Mesenchymal stem cell (in vitro differentiated cells and primary cell): ENCODE data around the gene TIMM29.

ENCODE experiments used
- DNase-seq: peaks from one replicate; pipeline ENCODE4 v3.0.0-alpha.2; 2013
- H2AFZ ChIP-seq: one replicate; pipeline ENCODE4 v1.6.1; 2013; ENCODE audit warnings: low read depth, mild to moderate bottlenecking, control low read depth, inconsistent platforms, low read length, moderate library complexity
- H2AK5ac ChIP-seq: 2 replicates; pipeline ENCODE4 v1.6.1; 2013; ENCODE audit warnings: low read length, moderate library complexity, mild to moderate bottlenecking, inconsistent platforms; ENCODE audit not compliant: severe bottlenecking
- H2BK120ac ChIP-seq: one replicate; pipeline ENCODE4 v1.6.1; 2013; ENCODE audit warnings: low read depth, mild to moderate bottlenecking, inconsistent platforms, low read length, moderate library complexity
- H2BK12ac ChIP-seq, 2 experiments: one replicate each; pipeline ENCODE4 v1.6.1; 2013; ENCODE audit warnings: inconsistent platforms in 2 of 2, low read length in 2 of 2, mild to moderate bottlenecking in 2 of 2, moderate library complexity in 2 of 2, control low read depth in 1 of 2
- H2BK15ac ChIP-seq: one replicate; pipeline ENCODE4 v1.6.1; 2013; ENCODE audit warnings: mild to moderate bottlenecking, low read depth, inconsistent platforms; ENCODE audit not compliant: poor library complexity, severe bottlenecking
- H2BK5ac ChIP-seq: 2 replicates; pipeline ENCODE4 v1.6.1; 2013; ENCODE audit warnings: low read depth, mild to moderate bottlenecking, low read length, control low read depth, inconsistent platforms; ENCODE audit not compliant: poor library complexity, severe bottlenecking
- H3K14ac ChIP-seq, 2 experiments: one replicate each; pipeline ENCODE4 v1.6.1; 2013; ENCODE audit warnings: inconsistent platforms in 2 of 2, low read length in 2 of 2, control low read depth in 1 of 2, mild to moderate bottlenecking in 1 of 2, moderate library complexity in 1 of 2
- H3K18ac ChIP-seq, 2 experiments: one replicate each; pipeline ENCODE4 v1.6.1; 2013; ENCODE audit warnings: inconsistent platforms in 2 of 2, low read length in 2 of 2, control low read depth in 1 of 2, low read depth in 1 of 2, mild to moderate bottlenecking in 1 of 2
- H3K23ac ChIP-seq, 2 experiments: one replicate each; pipeline ENCODE4 v1.6.1; 2013; ENCODE audit warnings: inconsistent platforms in 2 of 2, low read length in 2 of 2, mild to moderate bottlenecking in 2 of 2, moderate library complexity in 2 of 2, control low read depth in 1 of 2
- H3K27ac ChIP-seq: 2 replicates; pipeline ENCODE4 v1.5.1; 2013; ENCODE audit warnings: mild to moderate bottlenecking, moderate library complexity, low read length, control low read depth, inconsistent platforms; ENCODE audit not compliant: poor library complexity, severe bottlenecking
- H3K27me3 ChIP-seq, 2 experiments: 2 replicates each; pipeline versions ENCODE4 v1.6.1 to v1.7.0; 2013; ENCODE audit warnings: low read length in 2 of 2, mild to moderate bottlenecking in 2 of 2, moderate library complexity in 2 of 2, control low read depth in 1 of 2, inconsistent platforms in 1 of 2; ENCODE audit not compliant: control insufficient read depth in 1 of 2, insufficient read depth in 1 of 2
- H3K36me3 ChIP-seq, 2 experiments: 2 replicates each; pipeline versions ENCODE4 v1.6.1 to v1.7.0; 2013; ENCODE audit warnings: low read length in 2 of 2, control low read depth in 1 of 2, inconsistent platforms in 1 of 2, low read depth in 1 of 2, mild to moderate bottlenecking in 1 of 2; ENCODE audit not compliant: insufficient read depth in 2 of 2, control insufficient read depth in 1 of 2
- H3K4ac ChIP-seq, 2 experiments: one replicate each; pipeline ENCODE4 v1.6.1; 2013; ENCODE audit warnings: inconsistent platforms in 2 of 2, low read length in 2 of 2, mild to moderate bottlenecking in 2 of 2, moderate library complexity in 2 of 2, control low read depth in 1 of 2, low read depth in 1 of 2
- H3K4me1 ChIP-seq: 2 replicates; pipeline ENCODE4 v1.6.1; 2013; ENCODE audit warnings: low read depth, low read length, control low read depth; ENCODE audit not compliant: control insufficient read depth, insufficient read depth
- H3K4me2 ChIP-seq: 2 replicates; pipeline ENCODE4 v1.6.1; 2013; ENCODE audit warnings: low read length, mild to moderate bottlenecking, inconsistent platforms; ENCODE audit not compliant: poor library complexity, severe bottlenecking
- H3K4me3 ChIP-seq, 2 experiments: 2 replicates each; pipeline versions ENCODE4 v1.5.1 to v1.7.0; 2013; ENCODE audit warnings: low read length in 2 of 2, mild to moderate bottlenecking in 2 of 2, control low read depth in 1 of 2, low read depth in 1 of 2; ENCODE audit not compliant: insufficient read depth in 1 of 2
- H3K79me1 ChIP-seq: replicated peaks from 2 replicates; pipeline ENCODE4 v1.6.1; 2013; ENCODE audit warnings: mild to moderate bottlenecking, control low read depth, low read length, inconsistent platforms; ENCODE audit not compliant: poor library complexity, severe bottlenecking
- H3K9ac ChIP-seq: 2 replicates; pipeline ENCODE4 v1.7.0; 2013; ENCODE audit warnings: mild to moderate bottlenecking, low read length, moderate library complexity
- H3K9me3 ChIP-seq: 2 replicates; pipeline ENCODE4 v1.7.0; 2013; ENCODE audit warnings: mild to moderate bottlenecking, low read length; ENCODE audit not compliant: control insufficient read depth
- H4K8ac ChIP-seq: one replicate; pipeline ENCODE4 v1.6.1; 2013; ENCODE audit warnings: inconsistent platforms, mild to moderate bottlenecking, low read length, moderate library complexity
- H4K91ac ChIP-seq: one replicate; pipeline ENCODE4 v1.6.1; 2013; ENCODE audit warnings: mild to moderate bottlenecking, low read length, inconsistent platforms
- WGBS: methylation state at CpG from one replicate; pipeline ENCODE4 v1.1.7; 2013; ENCODE audit warnings: mixed read lengths; 5-methylcytosine and 5-hydroxymethylcytosine counted together

TIMM29 gene

DNA sequence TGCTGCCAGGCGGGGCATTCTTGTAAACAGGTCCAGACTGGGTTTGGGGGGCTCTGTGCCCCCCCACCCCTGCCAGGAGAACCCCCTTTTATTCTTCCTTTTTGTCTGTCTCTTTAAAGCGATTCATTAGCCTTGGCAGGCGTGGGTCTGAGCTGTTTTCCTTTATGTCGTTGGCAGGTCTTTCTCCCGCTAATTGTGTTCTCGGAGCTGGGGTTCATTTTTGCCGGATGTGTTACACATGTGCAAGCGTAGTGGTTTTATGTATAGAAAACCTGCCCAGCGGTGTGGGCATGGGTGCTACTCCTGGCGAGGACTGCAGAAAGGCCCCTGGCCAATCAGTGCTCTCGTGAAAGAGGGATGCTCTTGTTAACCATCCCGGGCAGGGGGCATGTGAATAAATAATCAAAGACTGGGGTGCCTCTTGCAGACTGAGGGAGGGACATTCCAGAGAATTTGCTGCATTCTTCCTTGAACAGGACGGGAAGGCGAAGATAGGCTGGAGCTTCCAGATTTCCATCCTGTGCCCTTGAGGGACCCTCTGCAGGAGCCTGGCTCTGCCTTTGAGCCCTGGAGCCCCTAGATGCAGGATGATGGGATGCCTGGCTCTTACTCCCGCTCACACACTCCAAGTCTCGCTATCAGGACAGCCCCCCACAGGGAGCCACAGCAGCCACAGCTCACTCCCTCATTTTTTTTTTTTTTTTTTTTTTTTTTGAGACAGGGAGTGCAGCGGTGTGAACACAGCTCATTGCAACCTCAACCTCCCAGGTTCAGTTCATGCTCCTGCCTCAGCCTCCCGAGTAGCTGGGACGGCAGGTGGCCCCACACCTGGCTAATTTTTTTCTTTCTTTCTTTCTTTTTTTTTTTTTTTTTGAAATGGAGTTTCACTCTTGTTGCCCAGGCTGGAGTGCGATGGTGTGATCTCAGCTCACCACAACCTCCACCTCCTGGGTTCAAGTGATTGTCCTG is 43.1 kb upstream of the TIMM29 start:
- Histone ChIP-seq H3K9me3 (no peaks in the 10 kb centered on the region), H2BK15ac (no peak overlapping the region), H3K27me3 (no peaks in the 10 kb centered on the region), H3K79me1 (peaks cover 53% of the 10 kb centered on the region), H3K4ac (no peak overlapping the region), H2BK12ac (no peak overlapping the region), H4K91ac (no peak overlapping the region), H2BK120ac (no peak overlapping the region), H3K4me1 (peaks cover 39% of the 10 kb centered on the region), H3K9ac (peak overlapping the region; percentile 21), H4K8ac (no peak overlapping the region), H3K4me2 (no peak overlapping the region), H3K4me3 (no peak overlapping the region), H3K23ac (no peak overlapping the region), H3K14ac (no peak overlapping the region), H2BK5ac (no peak overlapping the region), H3K36me3 (peaks cover 0 to 20% of the 10 kb centered on the region in 2 experiments), H2AFZ (no peak overlapping the region), H3K27ac (no peak overlapping the region), H2AK5ac (no peak overlapping the region), H3K18ac (peak overlapping the region in 1 of 2 experiments; percentile 18)
- DNase-seq = no peak
- WGBS = 86% methylated on average over 18 of the region's 20 CpGs

DNA sequence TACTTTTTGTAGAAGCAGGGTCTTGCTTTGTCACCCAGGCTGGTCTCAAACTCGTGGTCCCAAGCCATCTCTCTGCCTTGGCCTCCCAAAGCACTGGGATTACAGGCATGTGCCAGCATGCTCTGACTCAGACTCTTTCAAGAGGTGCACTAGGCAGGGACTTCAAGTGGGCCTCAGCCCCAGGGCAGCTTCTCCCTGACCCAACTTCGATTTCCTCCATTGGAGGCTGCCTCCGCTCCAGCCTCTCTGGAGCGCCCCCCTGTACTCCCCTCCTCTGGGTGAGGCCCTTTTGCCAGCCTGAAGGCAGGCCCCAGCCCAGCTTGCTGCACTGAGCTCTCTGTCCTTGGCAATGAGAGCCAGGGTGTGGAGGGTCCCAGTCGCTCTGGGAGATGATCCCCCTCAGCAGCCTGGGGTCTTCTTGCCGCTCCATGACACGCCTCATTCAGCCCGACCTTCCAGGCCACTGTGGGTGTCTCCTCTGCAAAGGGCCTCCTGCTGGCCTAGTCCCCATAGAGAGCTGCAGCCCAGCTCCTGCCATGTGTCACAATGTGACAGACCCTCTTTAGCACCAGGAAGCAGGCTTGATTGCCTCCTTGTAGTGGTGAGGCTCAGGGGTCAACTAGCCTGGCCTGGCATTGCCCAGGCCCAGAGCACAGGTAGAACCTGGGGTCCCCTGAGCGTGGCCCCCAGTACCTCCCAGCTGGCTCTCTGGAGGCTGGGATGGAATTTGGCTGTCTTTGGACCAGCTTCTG is 40.8 kb upstream of the TIMM29 start:
- H4K8ac ChIP-seq = no peak overlapping the region
- H3K9me3 ChIP-seq = no peaks in the 10 kb centered on the region
- no peak overlapping the region for H3K4me2 ChIP-seq
- H3K4ac ChIP-seq = no peak overlapping the region
- no peak overlapping the region for H2AFZ ChIP-seq
- peaks cover 49% of the 10 kb centered on the region for H3K79me1 ChIP-seq
- DNase-seq = peak; percentile 50
- H3K4me1 ChIP-seq = peaks cover 33% of the 10 kb centered on the region
- no peak overlapping the region for H4K91ac ChIP-seq
- no peak overlapping the region for H3K18ac ChIP-seq
- H3K23ac ChIP-seq = no peak overlapping the region
- H2AK5ac ChIP-seq = no peak overlapping the region
- H3K27me3 ChIP-seq = no peaks in the 10 kb centered on the region
- H2BK12ac ChIP-seq = no peak overlapping the region
- H2BK15ac ChIP-seq = no peak overlapping the region
- H3K4me3 ChIP-seq = no peak overlapping the region
- no peak overlapping the region for H3K14ac ChIP-seq
- 75% methylated on average over 9 of the region's 9 CpGs for WGBS
- no peak overlapping the region for H3K27ac ChIP-seq
- H2BK120ac ChIP-seq = no peak overlapping the region
- no peak overlapping the region for H2BK5ac ChIP-seq
- no peak overlapping the region for H3K9ac ChIP-seq
- peaks cover 0 to 18% of the 10 kb centered on the region in 2 experiments for H3K36me3 ChIP-seq

DNA sequence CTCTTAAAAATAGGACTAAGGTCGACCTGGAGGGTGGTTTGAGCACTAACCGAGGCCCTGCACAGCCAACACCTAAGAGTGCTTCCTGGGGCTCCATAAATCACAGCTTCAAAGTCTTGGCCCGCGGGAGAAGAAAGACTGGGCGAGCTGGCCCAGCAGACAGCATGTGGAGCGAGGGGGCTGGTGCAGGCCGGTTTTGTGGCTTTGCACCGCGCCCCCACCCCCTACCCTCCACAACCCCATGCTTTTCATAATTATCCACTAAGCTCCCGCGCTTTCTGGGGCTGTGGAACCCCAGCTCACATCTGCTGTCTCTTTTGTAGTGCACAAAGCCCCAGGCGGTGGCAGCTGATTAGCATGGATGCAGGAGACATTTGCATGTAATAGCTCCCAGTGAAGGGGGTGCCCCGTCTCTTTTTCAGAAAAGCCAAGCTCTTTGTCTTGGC is 40.2 kb upstream of the TIMM29 start:
- Histone ChIP-seq H2BK120ac (no peak overlapping the region), H2AFZ (no peak overlapping the region), H2BK5ac (no peak overlapping the region), H3K27ac (no peak overlapping the region), H3K23ac (no peak overlapping the region), H3K4ac (no peak overlapping the region), H2AK5ac (no peak overlapping the region), H3K9me3 (no peaks in the 10 kb centered on the region), H3K27me3 (no peaks in the 10 kb centered on the region), H3K9ac (no peak overlapping the region), H4K8ac (no peak overlapping the region), H3K4me1 (peaks cover 29% of the 10 kb centered on the region), H3K14ac (no peak overlapping the region), H2BK15ac (no peak overlapping the region), H3K4me3 (no peak overlapping the region), H4K91ac (no peak overlapping the region), H3K18ac (no peak overlapping the region), H3K79me1 (peaks cover 43% of the 10 kb centered on the region), H3K4me2 (no peak overlapping the region), H2BK12ac (no peak overlapping the region), H3K36me3 (peaks cover 0 to 12% of the 10 kb centered on the region in 2 experiments)
- no peak for DNase-seq
- WGBS = 45% methylated on average over 13 of the region's 13 CpGs

DNA sequence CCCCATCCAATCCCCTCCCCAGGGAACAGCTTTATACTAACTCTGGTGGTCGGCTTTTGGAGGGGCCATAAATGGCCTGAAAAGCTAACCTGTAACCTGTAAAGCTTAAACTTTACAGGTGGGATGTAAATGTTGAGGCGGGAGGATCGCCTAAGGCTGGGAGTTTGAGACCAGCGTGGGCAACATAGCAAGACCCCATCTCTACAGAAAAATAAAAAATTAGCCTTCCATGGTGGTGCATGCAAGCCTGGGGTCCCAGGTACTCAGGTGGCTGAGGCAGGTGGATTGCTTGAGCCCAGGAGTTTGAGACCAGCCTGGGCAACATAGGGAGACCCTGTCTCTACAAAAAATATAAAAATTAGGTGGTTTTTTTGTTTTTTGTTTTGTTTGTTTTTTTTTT is 38.7 kb upstream of the TIMM29 start:
- Histone ChIP-seq H3K4me3 (no peak overlapping the region), H3K9ac (no peak overlapping the region), H4K8ac (no peak overlapping the region), H3K27me3 (no peaks in the 10 kb centered on the region), H2BK15ac (no peak overlapping the region), H3K14ac (no peak overlapping the region), H3K4ac (no peak overlapping the region), H3K23ac (no peak overlapping the region), H3K9me3 (no peaks in the 10 kb centered on the region), H3K27ac (no peak overlapping the region), H2BK5ac (no peak overlapping the region), H4K91ac (no peak overlapping the region), H2AFZ (no peak overlapping the region), H3K18ac (no peak overlapping the region), H3K36me3 (peaks cover 0 to 14% of the 10 kb centered on the region in 2 experiments), H3K79me1 (peaks cover 47% of the 10 kb centered on the region), H3K4me2 (no peak overlapping the region), H2BK12ac (no peak overlapping the region), H2BK120ac (no peak overlapping the region), H2AK5ac (no peak overlapping the region), H3K4me1 (peaks cover 38% of the 10 kb centered on the region)
- 100% methylated on average over 1 of the region's 4 CpGs for WGBS
- no peak for DNase-seq
